Fibroblast of upper back skin (primary cell): ENCODE data around the gene RPA1.

Source experiments
- DNase-seq: peaks from one replicate; pipeline ENCODE4 v3.0.0-alpha.2; 2013

RPA1 gene

GRCh38 chr17:1912146-1912545 is 82.3 kb downstream of the RPA1 start:
- DNase-seq: no peak

- no peak for DNase-seq
Observed at GRCh38 chr17:1913702-1914101, 83.9 kb downstream of the RPA1 start.

- DNase-seq: no peak
Observed at GRCh38 chr17:1914661-1915083, 84.9 kb downstream of the RPA1 start.

GRCh38 chr17:1915889-1916288 is 86.1 kb downstream of the RPA1 start:
- DNase-seq: no peak

- DNase-seq: no peak
Observed at GRCh38 chr17:1916316-1916715, 86.5 kb downstream of the RPA1 start.

- DNase-seq: no peak
Observed at GRCh38 chr17:1916963-1917715, 87.3 kb downstream of the RPA1 start.

GRCh38 chr17:1918346-1919162 is 88.7 kb downstream of the RPA1 start:
- no peak for DNase-seq

- DNase-seq: no peak
Observed at GRCh38 chr17:1919201-1919600, 89.4 kb downstream of the RPA1 start.

- DNase-seq: no peak
Observed at GRCh38 chr17:1920948-1921351, 91.1 kb downstream of the RPA1 start.

GRCh38 chr17:1928976-1929375 is 99.2 kb downstream of the RPA1 start:
- no peak for DNase-seq

GRCh38 chr17:1930337-1930645 is 100.5 kb downstream of the RPA1 start:
- DNase-seq: no peak

GRCh38 chr17:1931844-1932579 is 102.2 kb downstream of the RPA1 start:
- peak; percentile 7 for DNase-seq

GRCh38 chr17:1933875-1934715 is 104.3 kb downstream of the RPA1 start:
- DNase-seq: no peak

- no peak for DNase-seq
Observed at GRCh38 chr17:1934901-1935300, 105.1 kb downstream of the RPA1 start.

- no peak for DNase-seq
Observed at GRCh38 chr17:1936766-1937165, 107.0 kb downstream of the RPA1 start.

- no peak for DNase-seq
Observed at GRCh38 chr17:1937461-1937860, 107.7 kb downstream of the RPA1 start.

GRCh38 chr17:1939981-1940809 is 110.4 kb downstream of the RPA1 start:
- DNase-seq: no peak

GRCh38 chr17:1940810-1941185 is 111.0 kb downstream of the RPA1 start:
- DNase-seq: no peak

- DNase-seq: no peak
Observed at GRCh38 chr17:1941272-1942065, 111.7 kb downstream of the RPA1 start.

- DNase-seq: no peak
Observed at GRCh38 chr17:1942066-1942365, 112.2 kb downstream of the RPA1 start.
